ENCODE data around the gene ADGRD2. TPM values are rescaled to one million over a fixed set of nuclear protein-coding genes. Genes with fewer than 3 reads are reported as not detected.
A peak's percentile ranks its signal among the peaks of the same experiment; 100 is the strongest.

Gene ADGRD2
- total RNA-seq (not detected), polyA plus RNA-seq (not detected), total RNA-seq (not detected)

GRCh38 chr9:124450241-124450924, at the start of gene ADGRD2:
Gene ADGRD2, plus strand, starts transcription at chr9:124450451. Its CDS starts 1,216 bp downstream, at chr9:124451667.
- Mint-ChIP-seq H3K9me3 (no peaks in the 10 kb centered on the region), H3K4me1 (peaks cover 0 to 2% (median 0%) of the 10 kb centered on the region in 7 donors), H3K27me3 (peaks cover 31 to 51% (median 34%) of the 10 kb centered on the region in 5 donors), H3K4me3 (peak within 1 kb of the TSS in 1 of 10 donors; percentile 7), H3K36me3 (no peaks in the 10 kb centered on the region), H3K27ac (no peak within 1 kb of the TSS)
- intact Hi-C loops (cut with micrococcal nuclease): no loop called here
- ChIA-PET POLR2A (no interaction called here), CTCF (no interaction called here)
- no peaks in the 10 kb centered on the region for H3K4me1 ChIP-seq (ENCODE audit: control insufficient read depth in 2 of 2, insufficient read depth in 2 of 2, low read length in 2 of 2)
- no peak for DNase-seq
- ATAC-seq: no peak
- H3K36me3 ChIP-seq (ENCODE audit: control insufficient read depth in 2 of 3, insufficient read depth in 3 of 3, low read length in 3 of 3): no peaks in the 10 kb centered on the region
- no peak within 1 kb of the TSS for H3K4me3 ChIP-seq (ENCODE audit: low read length)
- H3K9me3 ChIP-seq (ENCODE audit: control insufficient read depth in 2 of 3, low read length in 3 of 3): no peaks in the 10 kb centered on the region
- H3K27ac ChIP-seq (ENCODE audit: low read depth, low read length): no peak within 1 kb of the TSS
- H3K27me3 ChIP-seq (ENCODE audit: control insufficient read depth in 2 of 2, insufficient read depth in 2 of 2, low read length in 2 of 2): no peaks in the 10 kb centered on the region

DNA sequence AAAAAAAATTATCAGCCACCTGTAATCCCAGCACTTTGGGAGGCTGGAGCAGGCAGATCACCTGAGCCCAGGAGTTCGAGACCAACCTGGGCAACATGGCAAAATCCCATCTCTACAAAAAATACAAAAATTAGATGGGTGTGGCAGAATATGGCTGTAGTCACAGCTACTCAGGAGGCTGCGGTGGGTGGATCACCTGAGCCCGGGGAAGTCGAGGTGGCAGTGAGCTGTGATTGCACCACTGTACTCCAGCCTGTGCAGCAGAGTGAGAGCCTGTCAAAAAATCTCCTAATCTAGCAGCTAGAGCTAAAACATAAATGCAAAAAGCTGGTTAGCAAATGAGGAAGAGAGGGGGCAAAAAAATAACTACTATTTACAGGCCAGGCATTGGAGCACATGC, 47.0 kb upstream of the ADGRD2 start:
- Histone ChIP-seq H3K4me3 (ENCODE audit: low read length) (no peak overlapping the region), H3K36me3 (ENCODE audit: control insufficient read depth in 2 of 3, insufficient read depth in 3 of 3, low read length in 3 of 3) (peaks cover 6 to 79% (median 25%) of the 10 kb centered on the region in 3 experiments), H3K27ac (ENCODE audit: low read depth, low read length) (no peak overlapping the region), H3K9me3 (ENCODE audit: control insufficient read depth in 2 of 3, low read length in 3 of 3) (no peaks in the 10 kb centered on the region), H3K4me1 (ENCODE audit: control insufficient read depth in 2 of 2, insufficient read depth in 2 of 2, low read length in 2 of 2) (no peaks in the 10 kb centered on the region), H3K27me3 (ENCODE audit: control insufficient read depth in 2 of 2, insufficient read depth in 2 of 2, low read length in 2 of 2) (no peaks in the 10 kb centered on the region)
- ATAC-seq: no peak
- peaks cover 0 to 1% (median 0%) of the 10 kb centered on the region in 11 donors for H3K9me3 Mint-ChIP-seq
- no peak overlapping the region for H3K27ac Mint-ChIP-seq
- peaks cover 18 to 61% (median 40%) of the 10 kb centered on the region in 7 donors for H3K4me1 Mint-ChIP-seq
- ChIA-PET CTCF (no interaction called here), POLR2A (no interaction called here)
- H3K4me3 Mint-ChIP-seq: peak overlapping the region in 1 of 10 donors; percentile 32
- intact Hi-C loops (cut with micrococcal nuclease): no loop called here
- DNase-seq: no peak
- peaks cover 4 to 52% (median 24%) of the 10 kb centered on the region in 5 donors for H3K36me3 Mint-ChIP-seq
- no peaks in the 10 kb centered on the region for H3K27me3 Mint-ChIP-seq

DNA sequence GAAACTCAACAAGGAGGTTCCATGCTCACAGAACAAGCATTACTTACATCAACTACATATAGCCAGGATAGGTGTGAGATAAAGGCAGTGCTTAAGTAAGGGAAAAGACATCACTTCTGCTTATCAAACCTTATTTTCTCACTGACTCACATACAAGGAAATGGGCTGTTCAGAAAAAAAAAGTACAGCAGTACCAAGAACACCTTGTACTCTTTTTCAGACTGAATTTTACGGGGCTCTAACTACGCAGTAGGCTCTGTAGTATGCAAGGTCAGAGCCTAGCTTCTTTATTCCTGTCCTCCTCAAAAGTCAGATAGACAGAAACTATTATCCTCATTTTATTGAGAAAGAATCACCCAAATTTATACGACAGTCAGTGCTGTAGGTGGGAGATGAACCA, 40.8 kb upstream of the ADGRD2 start:
- ATAC-seq (no peak), DNase-seq (no peak)
- H3K36me3 Mint-ChIP-seq: peaks cover 13 to 72% (median 39%) of the 10 kb centered on the region in 5 donors
- peaks cover 4 to 6% of the 10 kb centered on the region in 2 donors for H3K4me1 ChIP-seq (ENCODE audit: control insufficient read depth in 2 of 2, insufficient read depth in 2 of 2, low read length in 2 of 2)
- H3K27me3 ChIP-seq (ENCODE audit: control insufficient read depth in 2 of 2, insufficient read depth in 2 of 2, low read length in 2 of 2): no peaks in the 10 kb centered on the region
- peaks cover 9 to 65% (median 44%) of the 10 kb centered on the region in 7 donors for H3K4me1 Mint-ChIP-seq
- peaks cover 19 to 88% (median 34%) of the 10 kb centered on the region in 3 experiments for H3K36me3 ChIP-seq (ENCODE audit: control insufficient read depth in 2 of 3, insufficient read depth in 3 of 3, low read length in 3 of 3)
- CTCF ChIA-PET: interaction anchor here (1.6 kb wide), 1 partner anchor 127 kb away, joined by 4 read pairs; no protein-coding TSS in a partner anchor
- intact Hi-C loops (cut with micrococcal nuclease): no loop called here
- H3K27ac ChIP-seq (ENCODE audit: low read depth, low read length): no peak overlapping the region
- no peak overlapping the region for H3K4me3 ChIP-seq (ENCODE audit: low read length)
- H3K4me3 Mint-ChIP-seq: no peak overlapping the region
- no peaks in the 10 kb centered on the region for H3K9me3 ChIP-seq (ENCODE audit: control insufficient read depth in 2 of 3, low read length in 3 of 3)
- no peak overlapping the region for H3K27ac Mint-ChIP-seq
- H3K9me3 Mint-ChIP-seq: no peaks in the 10 kb centered on the region
- POLR2A ChIA-PET: no interaction called here
- no peaks in the 10 kb centered on the region for H3K27me3 Mint-ChIP-seq

DNA sequence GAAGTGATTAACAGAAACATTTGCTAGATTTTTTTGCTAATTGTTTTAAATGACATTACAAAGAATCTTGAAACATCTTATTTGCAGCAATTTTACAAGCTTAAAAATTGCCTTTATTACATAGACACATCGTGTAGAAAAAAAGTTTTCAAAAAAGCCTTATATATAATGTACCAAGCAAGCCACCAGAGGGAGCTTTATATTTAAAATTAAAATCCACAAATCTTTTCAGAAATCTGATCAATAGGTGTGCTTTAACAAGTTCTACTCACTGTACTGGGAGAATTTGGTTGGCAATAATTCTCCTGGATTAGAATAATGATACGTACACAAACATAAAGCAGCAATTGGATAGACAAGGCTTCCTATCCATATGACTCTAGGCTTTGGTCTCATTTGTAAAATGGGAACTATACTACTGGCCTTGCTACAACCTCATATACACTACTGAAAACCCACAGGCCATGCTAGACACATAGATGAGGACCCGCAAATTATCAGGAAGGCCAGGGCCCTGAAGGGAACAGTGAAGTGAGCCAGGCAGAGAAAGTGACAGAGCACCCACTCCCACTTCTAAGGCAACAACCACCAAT, 39.8 kb upstream of the ADGRD2 start:
- peaks cover 19 to 82% (median 29%) of the 10 kb centered on the region in 3 experiments for H3K36me3 ChIP-seq (ENCODE audit: control insufficient read depth in 2 of 3, insufficient read depth in 3 of 3, low read length in 3 of 3)
- intact Hi-C loops (cut with micrococcal nuclease): loop anchor here (2.0 to 10.0 kb wide), 3 partner anchors 126 to 1146 kb away; partner anchors contain the start of genes ARPC5L (in 1 of the 2), RPL35 (in 1 of the 2) and STRBP (in 1 of the 2)
- Mint-ChIP-seq H3K36me3 (peaks cover 9 to 71% (median 34%) of the 10 kb centered on the region in 5 donors), H3K4me3 (no peak overlapping the region), H3K27me3 (no peaks in the 10 kb centered on the region), H3K9me3 (peaks cover 0 to 2% (median under 1%) of the 10 kb centered on the region in 11 donors), H3K4me1 (peaks cover 15 to 69% (median 54%) of the 10 kb centered on the region in 7 donors), H3K27ac (no peak overlapping the region)
- H3K27me3 ChIP-seq (ENCODE audit: control insufficient read depth in 2 of 2, insufficient read depth in 2 of 2, low read length in 2 of 2): no peaks in the 10 kb centered on the region
- H3K4me3 ChIP-seq (ENCODE audit: low read length): no peak overlapping the region
- H3K9me3 ChIP-seq (ENCODE audit: control insufficient read depth in 2 of 3, low read length in 3 of 3): no peaks in the 10 kb centered on the region
- CTCF ChIA-PET: interaction anchor here (0.9 to 1.6 kb wide), 3 partner anchors 8 to 126 kb away, joined by 3 to 6 read pairs (median 4); no protein-coding TSS in a partner anchor
- POLR2A ChIA-PET: no interaction called here
- H3K27ac ChIP-seq (ENCODE audit: low read depth, low read length): no peak overlapping the region
- DNase-seq: no peak
- ATAC-seq: no peak
- H3K4me1 ChIP-seq (ENCODE audit: control insufficient read depth in 2 of 2, insufficient read depth in 2 of 2, low read length in 2 of 2): peaks cover 8 to 14% of the 10 kb centered on the region in 2 donors

DNA sequence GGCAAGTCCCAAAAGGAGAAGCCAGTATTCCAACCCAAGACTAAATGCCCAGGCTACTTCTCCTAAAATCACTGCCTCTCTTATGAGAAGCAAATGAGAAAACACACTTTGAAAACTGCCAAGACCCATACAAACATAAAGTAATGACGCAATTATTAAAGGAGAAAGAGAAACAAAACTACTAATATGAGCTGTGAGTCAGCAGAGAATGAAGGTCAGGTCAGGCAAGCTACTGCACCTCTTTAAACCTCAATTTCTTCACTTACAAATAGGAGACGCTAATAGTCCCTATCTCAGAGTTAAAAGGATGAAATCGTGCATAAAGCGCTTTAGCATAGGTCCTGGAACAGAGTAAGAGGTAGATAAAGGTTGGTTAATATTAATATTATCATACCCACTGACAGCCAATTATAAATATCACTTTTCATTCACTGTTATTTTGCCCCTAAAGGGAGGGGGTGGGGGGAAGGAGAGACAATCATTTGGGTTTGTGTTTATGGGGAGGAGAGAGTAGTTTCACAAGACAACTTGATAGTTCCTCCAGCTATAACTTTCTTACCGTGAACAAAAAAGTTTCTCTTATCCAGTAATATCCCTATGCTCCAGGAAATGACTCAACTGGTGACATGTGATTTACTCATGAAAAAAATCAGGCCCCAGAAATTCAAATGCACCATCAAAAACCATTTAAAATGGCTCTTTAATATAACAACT, 38.6 kb upstream of the ADGRD2 start:
- H3K4me1 ChIP-seq (ENCODE audit: control insufficient read depth in 2 of 2, insufficient read depth in 2 of 2, low read length in 2 of 2): peaks cover 13 to 18% of the 10 kb centered on the region in 2 donors
- ChIA-PET CTCF (no interaction called here), POLR2A (no interaction called here)
- H3K27ac ChIP-seq (ENCODE audit: low read depth, low read length): no peak overlapping the region
- intact Hi-C loops (cut with micrococcal nuclease): loop anchor here (2.0 to 10.0 kb wide), 3 partner anchors 125 to 1147 kb away; partner anchors contain the start of genes ARPC5L (in 1 of the 2), RPL35 (in 1 of the 2) and STRBP (in 1 of the 2)
- H3K27me3 Mint-ChIP-seq: no peaks in the 10 kb centered on the region
- H3K36me3 Mint-ChIP-seq: peaks cover 9 to 62% (median 34%) of the 10 kb centered on the region in 5 donors
- no peak overlapping the region for H3K4me3 Mint-ChIP-seq
- peaks cover 19 to 70% (median 27%) of the 10 kb centered on the region in 3 experiments for H3K36me3 ChIP-seq (ENCODE audit: control insufficient read depth in 2 of 3, insufficient read depth in 3 of 3, low read length in 3 of 3)
- no peak overlapping the region for H3K4me3 ChIP-seq (ENCODE audit: low read length)
- peaks cover 18 to 68% (median 57%) of the 10 kb centered on the region in 7 donors for H3K4me1 Mint-ChIP-seq
- H3K9me3 ChIP-seq (ENCODE audit: control insufficient read depth in 2 of 3, low read length in 3 of 3): no peaks in the 10 kb centered on the region
- H3K9me3 Mint-ChIP-seq: peaks cover 0 to 5% (median 2%) of the 10 kb centered on the region in 11 donors
- no peaks in the 10 kb centered on the region for H3K27me3 ChIP-seq (ENCODE audit: control insufficient read depth in 2 of 2, insufficient read depth in 2 of 2, low read length in 2 of 2)
- no peak for ATAC-seq
- H3K27ac Mint-ChIP-seq: no peak overlapping the region
- no peak for DNase-seq

- H3K9me3 Mint-ChIP-seq: peaks cover 0 to 5% (median 2%) of the 10 kb centered on the region in 11 donors
- peaks cover 18 to 63% (median 57%) of the 10 kb centered on the region in 7 donors for H3K4me1 Mint-ChIP-seq
- H3K27me3 Mint-ChIP-seq: no peaks in the 10 kb centered on the region
- Histone ChIP-seq H3K4me3 (ENCODE audit: low read length) (no peak overlapping the region), H3K27ac (ENCODE audit: low read depth, low read length) (no peak overlapping the region), H3K27me3 (ENCODE audit: control insufficient read depth in 2 of 2, insufficient read depth in 2 of 2, low read length in 2 of 2) (no peaks in the 10 kb centered on the region), H3K36me3 (ENCODE audit: control insufficient read depth in 2 of 3, insufficient read depth in 3 of 3, low read length in 3 of 3) (peaks cover 19 to 65% (median 27%) of the 10 kb centered on the region in 3 experiments), H3K9me3 (ENCODE audit: control insufficient read depth in 2 of 3, low read length in 3 of 3) (no peaks in the 10 kb centered on the region), H3K4me1 (ENCODE audit: control insufficient read depth in 2 of 2, insufficient read depth in 2 of 2, low read length in 2 of 2) (peaks cover 13 to 18% of the 10 kb centered on the region in 2 donors)
- ATAC-seq: no peak
- ChIA-PET POLR2A (no interaction called here), CTCF (no interaction called here)
- H3K27ac Mint-ChIP-seq: no peak overlapping the region
- H3K4me3 Mint-ChIP-seq: no peak overlapping the region
- intact Hi-C loops (cut with micrococcal nuclease): loop anchor here (10.0 kb wide), 2 partner anchors 453 to 1147 kb away; partner anchors contain the start of genes ARPC5L (in 1 of the 2), RPL35 (in 1 of the 2) and STRBP (in 1 of the 2)
- no peak for DNase-seq
- peaks cover 9 to 60% (median 34%) of the 10 kb centered on the region in 5 donors for H3K36me3 Mint-ChIP-seq
These were observed 38.0 kb upstream of the ADGRD2 start for GRCh38 chr9:124412228-124412575.

Data from naive thymus-derived CD4-positive, alpha-beta T cell (primary cell).